Fibroblast of gingiva (primary cell): Measurements from ENCODE around the gene MAN1A1.

Experiments
- DNase-seq: peaks from one replicate; pipeline ENCODE4 v3.0.0-alpha.2; 2011; ENCODE audit warnings: low read depth

Gene MAN1A1

DNA sequence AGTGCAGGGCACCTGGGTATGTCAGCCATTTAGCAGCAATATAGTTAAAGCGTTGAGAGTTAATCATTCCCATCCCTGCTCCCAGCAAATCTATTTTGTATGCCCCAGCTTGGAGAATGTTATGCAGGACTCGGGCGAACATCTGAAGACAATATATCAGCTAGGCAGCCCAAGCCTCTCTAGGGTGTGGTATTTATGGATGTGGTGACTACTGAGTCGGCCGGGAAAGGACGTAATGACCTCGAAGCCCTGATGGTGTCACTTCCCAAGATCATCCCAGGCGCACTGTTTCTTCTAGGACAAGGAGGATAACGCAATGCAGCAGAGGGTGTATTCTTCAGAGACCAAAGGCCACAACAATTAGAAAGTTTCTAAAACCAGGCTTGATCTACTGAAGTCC is 207.5 kb downstream of the MAN1A1 start:
- DNase-seq, result no peak

- no peak for DNase-seq
Measured at GRCh38 chr6:119140196-119141140, 209.1 kb downstream of the MAN1A1 start.

GRCh38 chr6:119138906-119139541 is 210.5 kb downstream of the MAN1A1 start:
- no peak for DNase-seq

DNA sequence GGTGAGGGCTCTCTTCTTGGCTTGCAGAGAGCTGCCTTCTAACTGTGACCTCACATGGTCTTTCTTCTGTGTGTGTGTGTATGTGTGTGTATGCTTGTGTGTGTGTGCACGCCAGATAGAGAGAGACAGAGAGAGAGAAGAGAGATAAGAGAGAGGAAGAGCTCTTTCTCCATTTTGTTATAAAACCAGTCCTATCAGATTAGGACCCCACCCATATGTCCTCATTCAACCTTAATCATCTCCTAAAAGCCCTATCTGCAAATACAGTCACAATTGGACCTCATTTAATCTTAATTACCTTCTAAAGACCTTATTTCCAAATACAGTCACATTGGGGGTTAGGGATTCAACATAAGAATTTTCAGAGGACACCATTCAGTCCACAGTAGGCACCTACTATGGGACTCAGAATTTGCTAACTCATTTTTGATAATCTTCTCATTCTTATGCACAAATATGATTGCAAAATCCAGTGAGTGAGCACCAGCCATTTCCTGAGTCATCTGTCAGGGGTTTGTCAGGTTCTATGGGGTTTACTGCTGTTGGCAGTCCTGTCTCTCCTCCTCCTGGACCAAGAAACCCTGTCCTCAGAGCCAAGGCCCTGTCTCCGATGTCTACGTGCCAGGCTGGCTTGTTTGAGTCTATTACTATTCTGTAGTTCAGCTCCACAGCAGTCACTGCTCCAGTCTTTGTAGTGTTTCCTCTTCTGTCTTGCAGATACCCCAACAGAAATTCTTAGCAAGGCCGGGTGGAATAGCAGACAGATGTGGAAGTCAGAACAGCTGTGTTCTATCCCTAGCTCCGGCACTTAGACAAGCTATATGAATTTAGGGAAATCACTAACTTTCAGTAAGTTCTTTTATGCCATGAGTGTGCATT is 212.1 kb downstream of the MAN1A1 start:
- peak; percentile 70 for DNase-seq

- peak; percentile 40 for DNase-seq
Measured at GRCh38 chr6:119134752-119135151, 214.8 kb downstream of the MAN1A1 start.

- DNase-seq, result no peak
Measured at GRCh38 chr6:119133400-119133799, 216.2 kb downstream of the MAN1A1 start.

GRCh38 chr6:119132261-119132981 is 217.1 kb downstream of the MAN1A1 start:
- DNase-seq, result no peak

DNA sequence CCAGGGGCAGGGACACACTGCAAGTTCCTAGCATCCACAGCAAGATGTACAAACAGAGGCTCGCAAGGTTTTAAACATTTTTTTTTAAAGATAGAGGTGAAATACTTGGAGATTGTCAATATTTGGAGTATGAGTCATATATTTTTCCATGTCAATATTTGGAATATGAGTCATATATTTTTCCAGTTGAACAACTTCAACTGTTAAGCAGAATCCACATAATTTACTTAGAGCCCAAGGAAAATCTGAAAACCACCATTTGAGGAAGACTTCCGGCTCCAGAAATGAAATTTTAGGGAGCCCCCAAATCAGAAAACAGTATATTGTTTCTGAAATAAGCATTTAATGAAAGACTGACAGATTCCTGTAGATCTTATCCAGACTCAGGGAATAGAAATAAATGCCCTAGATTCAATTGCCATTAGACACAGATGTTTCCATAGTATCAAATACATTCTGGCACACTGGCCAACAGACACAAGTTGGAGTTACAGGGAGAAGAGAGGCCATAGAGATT is 219.5 kb downstream of the MAN1A1 start:
- peak; percentile 64 for DNase-seq

DNA sequence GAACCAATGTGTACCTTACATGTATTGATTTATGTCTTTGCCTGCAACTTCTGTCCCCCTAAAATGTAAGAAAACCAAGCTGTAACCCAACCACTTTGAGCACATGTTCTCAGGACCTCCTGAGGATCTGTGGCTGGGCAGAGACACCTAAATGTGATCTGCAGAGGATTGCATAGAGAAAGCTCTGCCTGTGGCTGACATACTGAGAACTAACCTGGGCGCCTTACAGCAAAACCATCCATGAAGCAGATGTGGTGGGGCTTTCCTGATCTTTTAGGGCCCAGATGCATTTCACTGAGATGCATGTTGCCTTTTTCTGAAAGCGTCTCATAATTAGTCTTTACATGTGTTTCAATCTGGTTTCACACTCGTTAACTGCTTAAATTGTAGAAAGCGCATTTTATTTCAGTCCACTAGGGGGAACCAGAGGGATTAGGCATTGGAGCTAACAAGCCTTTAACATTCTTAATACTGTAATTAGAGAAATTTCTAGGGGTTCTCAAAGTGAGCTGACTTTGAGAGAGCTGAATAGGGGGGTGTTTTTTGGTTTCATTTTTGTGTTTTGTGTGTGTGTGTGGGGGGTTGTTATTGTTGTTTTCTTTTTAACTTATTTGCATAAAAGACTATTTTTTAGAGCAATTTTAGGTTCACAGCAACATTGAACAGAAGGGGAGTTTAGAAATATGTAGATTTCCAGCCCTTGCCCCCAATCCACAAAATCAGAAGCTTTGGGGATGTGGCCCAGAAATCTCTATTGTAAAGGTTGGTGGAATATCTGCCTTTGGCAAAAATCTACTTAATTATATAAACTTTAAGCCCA is 220.2 kb downstream of the MAN1A1 start:
- peak; percentile 67 for DNase-seq

GRCh38 chr6:119128252-119128912 is 221.2 kb downstream of the MAN1A1 start:
- peak; percentile 57 for DNase-seq

DNA sequence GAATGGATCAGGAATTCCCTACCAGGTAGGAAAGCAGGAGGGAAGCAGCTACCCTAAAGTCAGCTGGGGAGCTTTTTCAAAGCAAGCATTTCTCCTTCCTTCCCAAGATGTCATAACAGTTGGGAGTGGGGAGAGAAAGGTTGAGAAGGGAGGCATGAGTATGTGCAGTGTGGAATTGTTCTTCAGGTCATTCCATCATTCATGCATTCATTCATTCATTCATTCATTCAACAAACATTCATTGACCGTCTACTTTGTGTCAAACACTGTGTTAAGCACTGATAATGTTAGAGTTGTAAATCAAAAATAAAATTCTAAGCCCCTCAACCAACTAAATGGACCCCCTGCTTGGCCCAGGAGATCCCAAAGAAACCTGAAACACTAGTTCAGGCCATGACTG is 221.9 kb downstream of the MAN1A1 start:
- DNase-seq, result no peak
